SU-DHL-6 (cell line): ENCODE results near the gene TMEM87B.

Experiments used
- CTCF ChIP-seq: fragments of 200-600 bp; sonication (generic); IDR thresholded peaks from one replicate; pipeline ENCODE4 v1.5.1; 2017; ENCODE audit warnings: antibody characterized with exemption, mild to moderate bottlenecking, low read length, moderate library complexity; ENCODE audit not compliant: insufficient read depth, poor library complexity, severe bottlenecking
- EZH2phosphoT487 ChIP-seq: fragments of 200-600 bp; sonication (generic), shearing (Covaris generic); conservative IDR thresholded peaks from 2 replicates; pipeline ENCODE4 v1.6.1; 2018; ENCODE audit warnings: mild to moderate bottlenecking, antibody characterized with exemption, low read length, moderate library complexity, mixed read lengths

- TF ChIP-seq CTCF (no peak), EZH2phosphoT487 (no peak)
Observed at GRCh38 chr2:112108178-112108832, 53.2 kb downstream of the TMEM87B start.
